ENCODE results near the gene GPR37. TPM values are rescaled to one million over a fixed set of nuclear protein-coding genes. Genes with fewer than 3 reads are reported as not detected.

Gene GPR37
- total and polyA plus RNA-seq, 2 donors (not counting 3 experiments of a cell fraction or from before 2014, with no cell fraction given), result 0.92 to 2.1 TPM

GRCh38 chr7:124728610-124729009, 37.0 kb downstream of the GPR37 start:
- no peak overlapping the region for H2AFZ ChIP-seq (ENCODE audit: low read depth, low read length)
- DNase-seq (ENCODE audit: low read depth, low spot score), result no peak
- CTCF ChIA-PET, result interaction anchor here (0.8 kb wide), 1 partner anchor 18 kb away, joined by 3 read pairs; no protein-coding TSS in a partner anchor

GRCh38 chr7:124724507-124725192, 40.9 kb downstream of the GPR37 start:
- Histone ChIP-seq H3K9ac (replicated peaks; ENCODE audit: extremely low read depth, insufficient read depth, low read length) (no peak overlapping the region), H4K20me1 (replicated peaks; ENCODE audit: control insufficient read depth, extremely low read depth, insufficient read depth, low read length) (no peaks in the 10 kb centered on the region), H3K9me3 (replicated peaks; ENCODE audit: control insufficient read depth, insufficient read depth, low read length) (no peaks in the 10 kb centered on the region), H3K4me3 (replicated peaks in 1 of 3; ENCODE audit: insufficient read depth in 1 of 3, low read depth in 1 of 3, low read length in 3 of 3) (no peak overlapping the region), H3K27ac (ENCODE audit: insufficient read depth, low read depth, low read length) (no peak overlapping the region), H2AFZ (ENCODE audit: low read depth, low read length) (no peak overlapping the region), H3K9me1 (replicated peaks; ENCODE audit: control insufficient read depth, extremely low read depth, insufficient read depth, low read length) (no peaks in the 10 kb centered on the region), H3K4me1 (ENCODE audit: control insufficient read depth, extremely low read depth, insufficient read depth, low read length) (peaks cover 10% of the 10 kb centered on the region), H3K36me3 (ENCODE audit: control insufficient read depth in 2 of 2, extremely low read depth in 1 of 2, insufficient read depth in 2 of 2, low read length in 2 of 2) (no peaks in the 10 kb centered on the region), H3K27me3 (ENCODE audit: control insufficient read depth in 2 of 2, insufficient read depth in 2 of 2, low read length in 2 of 2) (no peaks in the 10 kb centered on the region), H3K4me2 (ENCODE audit: insufficient read depth, low read length) (no peak overlapping the region), H3K79me2 (ENCODE audit: control insufficient read depth, insufficient read depth, low read length) (no peaks in the 10 kb centered on the region)
- DNase-seq (ENCODE audit: low read depth, low spot score), result no peak
- BruUV-seq (replicated peaks), result no TSS peak
- ChIA-PET CTCF (interaction anchor here (0.9 kb wide), 1 partner anchor 13 kb away, joined by 3 read pairs; no protein-coding TSS in a partner anchor), POLR2A (no interaction called here)
- TF ChIP-seq EZH2 (IDR thresholded peaks at IDR 0.05; ENCODE audit: borderline replicate concordance, low read depth, low read length, severe bottlenecking), result no peak
- no peak for TF ChIP-seq JUN (IDR thresholded peaks at IDR 0.05; ENCODE audit: borderline replicate concordance, insufficient read depth, insufficient read length, low read depth)
- TF ChIP-seq MAX (IDR thresholded peaks at IDR 0.05; ENCODE audit: insufficient read depth, insufficient read length), result no peak
- no peak for TF ChIP-seq MYC (IDR thresholded peaks at IDR 0.05; ENCODE audit: low read depth, low read length)
- TF ChIP-seq POLR2A (IDR thresholded peaks at IDR 0.05; ENCODE audit: low read depth, low read length), result no peak
- TF ChIP-seq POLR2AphosphoS5 (IDR thresholded peaks at IDR 0.05; ENCODE audit: insufficient read depth, low read depth, low read length), result no peak
- TF ChIP-seq GATA2 (IDR thresholded peaks at IDR 0.05; ENCODE audit: insufficient read depth, insufficient read length, low read depth, low read length), result no peak
- no peak for TF ChIP-seq CTCF (IDR thresholded peaks at IDR 0.05; ENCODE audit: extremely low read depth in 1 of 2, insufficient read depth in 1 of 2, low read depth in 1 of 2, low read length in 2 of 2)
- no peak for TF ChIP-seq FOS (IDR thresholded peaks at IDR 0.05; ENCODE audit: borderline replicate concordance, insufficient read depth, low read length)
- dilution Hi-C loops (cut with MboI; ENCODE audit: extremely low pct_ligation_motif_present, low sequenced_read_pairs) (no loop called here), intact Hi-C loops (cut with micrococcal nuclease) (no loop called here)
- FAIRE-seq, result no peak

More at GRCh38 chr7:124728610-124729009, 37.0 kb downstream of the GPR37 start:
- dilution Hi-C loops (cut with MboI; ENCODE audit: extremely low pct_ligation_motif_present, low sequenced_read_pairs) (no loop called here), intact Hi-C loops (cut with micrococcal nuclease) (no loop called here)
- POLR2A ChIA-PET, result no interaction called here
- H3K4me2 ChIP-seq (ENCODE audit: insufficient read depth, low read length), result no peak overlapping the region
- H3K4me3 ChIP-seq (replicated peaks in 1 of 3; ENCODE audit: insufficient read depth in 1 of 3, low read depth in 1 of 3, low read length in 3 of 3), result no peak overlapping the region
- BruUV-seq (replicated peaks), result no TSS peak
- H3K9ac ChIP-seq (replicated peaks; ENCODE audit: extremely low read depth, insufficient read depth, low read length), result no peak overlapping the region
- H3K27ac ChIP-seq (ENCODE audit: insufficient read depth, low read depth, low read length), result no peak overlapping the region
- TF ChIP-seq FOS (IDR thresholded peaks at IDR 0.05; ENCODE audit: borderline replicate concordance, insufficient read depth, low read length), result no peak
- no peak for TF ChIP-seq POLR2AphosphoS5 (IDR thresholded peaks at IDR 0.05; ENCODE audit: insufficient read depth, low read depth, low read length)
- no peak for TF ChIP-seq MYC (IDR thresholded peaks at IDR 0.05; ENCODE audit: low read depth, low read length)
- no peak for TF ChIP-seq GATA2 (IDR thresholded peaks at IDR 0.05; ENCODE audit: insufficient read depth, insufficient read length, low read depth, low read length)
- TF ChIP-seq POLR2A (IDR thresholded peaks at IDR 0.05; ENCODE audit: low read depth, low read length), result no peak
- no peaks in the 10 kb centered on the region for H3K79me2 ChIP-seq (ENCODE audit: control insufficient read depth, insufficient read depth, low read length)
- no peaks in the 10 kb centered on the region for H3K27me3 ChIP-seq (ENCODE audit: control insufficient read depth in 2 of 2, insufficient read depth in 2 of 2, low read length in 2 of 2)
- no peaks in the 10 kb centered on the region for H3K36me3 ChIP-seq (ENCODE audit: control insufficient read depth in 2 of 2, extremely low read depth in 1 of 2, insufficient read depth in 2 of 2, low read length in 2 of 2)
- H3K9me1 ChIP-seq (replicated peaks; ENCODE audit: control insufficient read depth, extremely low read depth, insufficient read depth, low read length), result no peaks in the 10 kb centered on the region
- no peaks in the 10 kb centered on the region for H3K9me3 ChIP-seq (replicated peaks; ENCODE audit: control insufficient read depth, insufficient read depth, low read length)
- no peaks in the 10 kb centered on the region for H3K4me1 ChIP-seq (ENCODE audit: control insufficient read depth, extremely low read depth, insufficient read depth, low read length)
- FAIRE-seq, result no peak
- no peaks in the 10 kb centered on the region for H4K20me1 ChIP-seq (replicated peaks; ENCODE audit: control insufficient read depth, extremely low read depth, insufficient read depth, low read length)

Measured in endothelial cell of umbilical vein (primary cell).